ENCODE results near the gene BORCS5.

DNA sequence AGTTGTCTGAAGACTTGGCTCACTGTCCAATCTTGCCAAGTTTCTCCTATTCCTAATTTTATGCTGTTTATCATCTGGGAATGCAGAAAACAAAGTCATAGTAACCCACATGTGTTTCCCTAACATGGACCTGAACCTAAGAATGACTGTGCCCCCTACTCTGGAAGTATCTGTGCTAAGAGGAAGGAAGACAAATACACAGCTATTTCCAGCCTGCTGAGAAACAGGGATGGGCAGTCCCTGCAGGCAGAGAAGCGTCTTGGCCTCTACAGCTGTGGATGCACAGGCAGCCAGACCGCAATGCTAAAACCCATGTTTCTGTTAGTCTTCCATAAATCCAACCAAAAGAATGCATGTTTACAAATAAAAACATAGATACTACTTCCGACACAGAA, 149.6 kb downstream of the BORCS5 start:
- TF ChIP-seq, protein P1, sequence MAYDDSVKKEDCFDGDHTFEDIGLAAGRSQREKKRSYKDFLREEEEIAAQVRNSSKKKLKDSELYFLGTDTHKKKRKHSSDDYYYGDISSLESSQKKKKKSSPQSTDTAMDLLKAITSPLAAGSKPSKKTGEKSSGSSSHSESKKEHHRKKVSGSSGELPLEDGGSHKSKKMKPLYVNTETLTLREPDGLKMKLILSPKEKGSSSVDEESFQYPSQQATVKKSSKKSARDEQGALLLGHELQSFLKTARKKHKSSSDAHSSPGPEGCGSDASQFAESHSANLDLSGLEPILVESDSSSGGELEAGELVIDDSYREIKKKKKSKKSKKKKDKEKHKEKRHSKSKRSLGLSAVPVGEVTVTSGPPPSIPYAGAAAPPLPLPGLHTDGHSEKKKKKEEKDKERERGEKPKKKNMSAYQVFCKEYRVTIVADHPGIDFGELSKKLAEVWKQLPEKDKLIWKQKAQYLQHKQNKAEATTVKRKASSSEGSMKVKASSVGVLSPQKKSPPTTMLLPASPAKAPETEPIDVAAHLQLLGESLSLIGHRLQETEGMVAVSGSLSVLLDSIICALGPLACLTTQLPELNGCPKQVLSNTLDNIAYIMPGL (CRISPR knock-in tag; IDR thresholded peaks at IDR 0.05; ENCODE audit: borderline replicate concordance) = no peak
- TF ChIP-seq SREBF2 (IDR thresholded peaks at IDR 0.05) (no peak), EP300 (IDR thresholded peaks at IDR 0.05) (no peak)
- TF ChIP-seq, protein P2, sequence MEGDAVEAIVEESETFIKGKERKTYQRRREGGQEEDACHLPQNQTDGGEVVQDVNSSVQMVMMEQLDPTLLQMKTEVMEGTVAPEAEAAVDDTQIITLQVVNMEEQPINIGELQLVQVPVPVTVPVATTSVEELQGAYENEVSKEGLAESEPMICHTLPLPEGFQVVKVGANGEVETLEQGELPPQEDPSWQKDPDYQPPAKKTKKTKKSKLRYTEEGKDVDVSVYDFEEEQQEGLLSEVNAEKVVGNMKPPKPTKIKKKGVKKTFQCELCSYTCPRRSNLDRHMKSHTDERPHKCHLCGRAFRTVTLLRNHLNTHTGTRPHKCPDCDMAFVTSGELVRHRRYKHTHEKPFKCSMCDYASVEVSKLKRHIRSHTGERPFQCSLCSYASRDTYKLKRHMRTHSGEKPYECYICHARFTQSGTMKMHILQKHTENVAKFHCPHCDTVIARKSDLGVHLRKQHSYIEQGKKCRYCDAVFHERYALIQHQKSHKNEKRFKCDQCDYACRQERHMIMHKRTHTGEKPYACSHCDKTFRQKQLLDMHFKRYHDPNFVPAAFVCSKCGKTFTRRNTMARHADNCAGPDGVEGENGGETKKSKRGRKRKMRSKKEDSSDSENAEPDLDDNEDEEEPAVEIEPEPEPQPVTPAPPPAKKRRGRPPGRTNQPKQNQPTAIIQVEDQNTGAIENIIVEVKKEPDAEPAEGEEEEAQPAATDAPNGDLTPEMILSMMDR (IDR thresholded peaks at IDR 0.05) = no peak
